ENCODE measurements around the gene SEMA4C.
"Not testable (repeated sequence)": the region's sequence is repeated elsewhere in the genome, so short reads cannot be mapped to it uniquely, and the experiment has no call there.

Gene SEMA4C

GRCh38 chr2:96864343-96865091 lies 5.4 kb downstream of the SEMA4C start:
- FAIRE-seq = no peak

- FAIRE-seq = no peak
Measured at GRCh38 chr2:96863575-96864342, 6.1 kb downstream of the SEMA4C start.

DNA sequence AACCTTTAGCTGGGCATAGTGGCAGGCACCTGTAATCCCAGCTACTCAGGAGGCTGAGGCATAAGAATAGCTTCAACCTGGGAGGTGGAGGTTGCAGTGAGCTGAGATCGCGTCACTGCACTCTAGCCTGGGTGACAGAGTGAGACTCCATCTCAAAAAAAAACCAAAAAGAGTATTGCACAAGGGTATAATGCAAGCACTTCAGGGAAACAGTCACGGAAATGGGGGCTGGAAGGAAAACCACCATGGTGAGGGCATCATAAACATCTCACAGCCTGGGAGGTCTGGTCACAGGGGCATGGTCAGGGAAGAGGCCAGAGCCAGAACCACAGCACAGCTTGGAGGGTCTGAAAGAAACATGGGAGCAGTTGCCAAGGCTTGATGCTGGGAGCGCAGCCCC lies 6.8 kb downstream of the SEMA4C start:
- not testable (repeated sequence) for FAIRE-seq

- no peak for FAIRE-seq
Measured at GRCh38 chr2:96861074-96861473, 8.8 kb downstream of the SEMA4C start.

DNA sequence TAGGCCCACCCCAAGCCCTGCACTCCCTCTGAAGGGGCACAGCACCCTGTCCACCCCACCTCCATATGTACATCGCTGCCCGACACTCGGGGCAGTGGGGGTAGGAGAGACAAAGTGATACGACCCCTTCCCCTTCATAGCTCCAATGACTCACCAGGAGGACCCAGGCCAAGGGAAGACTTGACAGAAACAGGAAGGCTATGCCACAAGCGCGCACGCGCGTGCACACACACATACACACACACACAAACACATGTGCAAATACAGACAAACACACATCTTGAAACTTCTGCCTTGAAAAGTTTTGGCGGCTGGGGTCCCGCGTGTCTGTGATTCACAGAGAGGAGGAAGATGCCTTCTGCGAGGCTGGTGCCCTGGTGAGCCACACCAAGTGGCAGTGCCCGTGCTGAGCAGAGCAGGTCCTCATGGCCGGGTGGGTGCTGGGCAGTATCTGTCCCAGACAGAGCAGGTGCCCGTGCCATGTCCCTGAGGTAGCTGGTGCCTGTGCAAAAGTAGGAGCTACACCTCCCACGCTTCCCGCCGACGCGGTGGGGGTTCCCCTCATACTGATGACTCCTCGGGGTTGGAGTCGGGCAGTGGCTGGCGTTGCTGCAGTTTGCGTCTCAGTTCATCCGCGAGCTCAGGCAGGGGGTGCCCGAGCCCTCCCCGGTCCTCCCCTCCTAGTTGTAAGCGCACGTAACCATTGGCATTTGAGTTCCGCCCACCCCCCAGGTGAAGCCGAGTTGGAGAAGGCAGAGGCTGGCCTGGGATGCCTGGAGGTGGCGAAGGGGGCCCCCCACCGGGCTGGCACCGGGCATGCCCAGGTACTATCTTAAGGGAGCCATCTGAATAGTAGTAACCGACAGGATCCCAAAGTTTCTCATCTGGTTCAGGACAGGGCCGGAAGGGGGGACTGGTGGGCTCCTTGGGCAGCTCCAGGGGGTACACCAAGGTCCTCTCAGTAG lies 9.5 kb downstream of the SEMA4C start:
- no peak for FAIRE-seq

- no peak for FAIRE-seq
Measured at GRCh38 chr2:96859681-96860064, 10.2 kb downstream of the SEMA4C start.

DNA sequence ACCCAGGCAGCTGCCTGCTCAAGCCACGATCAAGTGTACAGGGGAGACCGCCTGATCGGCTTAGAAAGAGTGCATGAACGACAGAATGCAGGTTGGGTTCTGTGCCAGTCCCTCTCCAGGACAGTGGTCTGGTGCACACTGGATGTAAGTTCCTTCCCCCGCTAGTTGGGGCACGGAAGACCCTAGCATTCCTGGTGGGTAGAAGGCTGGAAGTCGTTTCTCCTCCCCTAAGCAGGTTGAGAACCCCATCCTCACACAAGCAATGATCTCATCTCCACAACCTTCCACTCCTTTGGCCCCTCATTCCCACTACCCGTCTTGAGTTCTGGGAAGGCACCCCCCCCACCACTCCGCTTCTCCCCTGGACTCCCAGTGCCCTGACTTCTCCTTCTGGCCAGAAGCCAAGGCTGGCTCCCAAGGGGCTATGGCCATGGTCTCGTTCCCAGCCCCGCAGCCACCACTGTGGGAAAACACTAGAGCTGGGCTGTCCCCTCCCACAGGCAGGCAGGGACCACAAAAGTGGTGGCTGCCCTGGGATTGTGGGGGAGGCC lies 10.7 kb downstream of the SEMA4C start:
- no peak for FAIRE-seq

DNA sequence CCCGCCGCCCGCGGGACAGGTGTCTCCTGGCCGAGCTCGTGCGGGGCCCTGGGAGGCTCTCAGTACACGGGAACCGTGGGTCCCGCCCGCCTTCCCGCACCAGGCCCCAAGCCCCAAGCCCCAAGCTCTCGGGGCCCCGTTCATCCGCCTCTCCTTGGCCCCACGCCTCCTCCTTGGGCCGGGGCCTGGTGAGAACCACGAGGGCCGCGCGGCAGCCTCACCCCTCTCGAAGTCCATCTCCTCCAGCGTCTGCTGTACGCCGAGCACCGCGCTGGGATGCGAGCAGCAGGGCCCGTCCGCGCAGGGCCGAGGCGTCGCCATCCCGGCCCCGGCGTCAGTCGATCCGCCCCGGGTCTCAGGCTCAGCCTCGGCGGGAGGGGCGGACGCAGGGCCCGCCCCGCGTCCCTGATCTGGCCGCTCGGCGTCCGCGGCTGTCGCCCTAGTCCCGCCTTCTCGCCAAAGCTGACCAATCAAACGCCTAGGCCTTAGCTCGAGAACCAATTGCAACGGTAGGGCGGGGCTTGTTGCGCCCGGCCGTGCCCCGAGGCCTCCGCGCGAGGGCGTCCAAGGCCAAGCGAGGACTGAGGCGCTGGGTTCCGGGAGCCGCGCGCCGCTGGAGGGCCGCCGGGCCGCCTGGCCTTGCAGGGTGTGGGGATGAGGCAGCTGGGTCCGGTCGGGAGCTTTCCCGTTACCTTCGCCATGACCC lies 12.1 kb downstream of the SEMA4C start, which contains the start of gene ANKRD39:
ANKRD39 (minus strand) TSS at position 350 of the 706 bp plus-strand sequence; CDS start at position 321, 29 bp downstream.
- peak; percentile 13 for FAIRE-seq

GRCh38 chr2:96856776-96857666 lies 12.9 kb downstream of the SEMA4C start:
- FAIRE-seq = no peak

DNA sequence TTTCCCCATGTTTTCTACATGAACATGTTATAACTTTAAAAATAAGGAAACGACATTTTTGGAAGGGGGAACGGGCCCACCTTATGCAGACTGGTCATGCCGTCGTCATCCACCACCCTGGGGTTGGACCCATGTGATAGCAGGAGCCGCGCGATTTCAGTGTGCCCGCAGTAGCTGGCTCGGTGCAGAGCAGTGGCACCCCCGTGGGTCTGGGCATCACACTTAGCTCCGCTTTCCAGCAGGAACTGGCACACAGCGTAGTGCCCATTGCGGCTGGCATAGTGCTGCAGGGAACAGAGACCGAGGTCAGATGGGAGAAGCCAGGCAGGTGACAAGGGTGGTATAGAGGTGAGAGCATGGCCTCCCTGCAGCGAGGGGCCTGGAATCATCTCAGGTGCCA lies 16.6 kb downstream of the SEMA4C start:
- no peak for FAIRE-seq

GRCh38 chr2:96852667-96853066 lies 17.2 kb downstream of the SEMA4C start:
- FAIRE-seq = no peak

DNA sequence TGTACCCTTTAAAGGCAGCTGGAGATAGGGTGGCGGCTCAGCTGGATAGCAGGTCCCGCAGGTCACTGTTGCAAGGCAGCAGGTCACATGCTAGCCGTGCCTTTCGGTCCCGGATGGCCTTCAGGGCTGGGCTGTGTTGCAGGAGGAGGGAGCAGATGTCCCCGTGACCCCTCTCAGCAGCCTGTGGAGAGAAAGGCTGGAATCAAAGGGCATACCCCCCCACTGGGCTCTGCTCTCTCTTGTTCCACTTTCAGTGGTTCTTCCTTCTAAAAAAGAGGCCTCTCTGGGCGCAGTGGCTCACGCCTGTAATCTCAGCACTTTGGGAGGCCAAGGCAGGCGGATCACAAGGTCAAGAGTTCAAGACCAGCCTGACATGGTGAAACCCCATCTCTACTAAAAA lies 21.6 kb downstream of the SEMA4C start:
- no peak for FAIRE-seq

DNA sequence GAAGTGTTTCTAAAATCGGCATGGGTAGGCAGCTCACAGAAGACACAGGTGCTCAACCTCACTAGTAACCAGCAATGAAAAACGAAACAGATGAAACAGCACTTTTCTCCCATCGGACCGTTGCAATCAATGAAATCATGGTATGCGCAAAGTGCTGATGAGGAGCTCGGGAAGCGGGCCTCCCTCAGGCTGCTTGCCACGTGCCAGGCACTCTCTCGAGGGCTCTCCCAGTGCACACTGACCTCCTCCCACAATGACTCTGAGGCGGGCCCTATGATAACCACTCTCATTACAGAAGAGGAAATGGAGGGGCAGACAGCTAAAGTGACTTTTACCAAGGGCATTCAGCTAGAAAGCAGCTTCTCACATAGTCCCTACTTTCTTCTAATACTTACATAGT lies 22.3 kb downstream of the SEMA4C start:
- FAIRE-seq = no peak

- no peak for FAIRE-seq
Measured at GRCh38 chr2:96846825-96847224, 23.1 kb downstream of the SEMA4C start.

DNA sequence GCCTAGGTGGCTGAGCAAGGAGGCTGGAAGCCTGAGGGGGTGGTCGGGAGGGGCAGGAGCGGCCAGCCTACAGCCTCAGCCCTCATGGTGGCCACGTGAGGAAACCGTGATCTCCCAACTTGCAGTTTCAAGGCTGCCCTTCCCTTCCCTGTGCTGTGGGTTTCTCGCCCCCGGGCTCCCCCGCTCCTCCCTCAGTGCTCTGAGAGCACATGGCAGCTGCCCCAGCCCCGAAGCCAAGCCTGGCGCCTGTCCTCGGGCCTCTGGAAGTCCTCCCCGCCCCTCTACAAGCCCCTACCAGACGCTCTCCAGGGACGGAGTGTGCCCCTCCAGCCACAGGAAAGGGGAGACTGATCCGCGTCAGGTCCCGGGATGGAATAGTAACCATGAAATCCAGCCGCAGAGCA lies 25.5 kb downstream of the SEMA4C start:
- no peak for FAIRE-seq

GRCh38 chr2:96843538-96844268 lies 26.2 kb downstream of the SEMA4C start, which contains the start of gene ANKRD23:
Gene ANKRD23, minus strand, starts transcription at chr2:96844021. Its CDS starts 29 bp downstream, at chr2:96843992.
- FAIRE-seq = no peak

- no peak for FAIRE-seq
Measured at GRCh38 chr2:96842600-96842999, 27.3 kb downstream of the SEMA4C start.

DNA sequence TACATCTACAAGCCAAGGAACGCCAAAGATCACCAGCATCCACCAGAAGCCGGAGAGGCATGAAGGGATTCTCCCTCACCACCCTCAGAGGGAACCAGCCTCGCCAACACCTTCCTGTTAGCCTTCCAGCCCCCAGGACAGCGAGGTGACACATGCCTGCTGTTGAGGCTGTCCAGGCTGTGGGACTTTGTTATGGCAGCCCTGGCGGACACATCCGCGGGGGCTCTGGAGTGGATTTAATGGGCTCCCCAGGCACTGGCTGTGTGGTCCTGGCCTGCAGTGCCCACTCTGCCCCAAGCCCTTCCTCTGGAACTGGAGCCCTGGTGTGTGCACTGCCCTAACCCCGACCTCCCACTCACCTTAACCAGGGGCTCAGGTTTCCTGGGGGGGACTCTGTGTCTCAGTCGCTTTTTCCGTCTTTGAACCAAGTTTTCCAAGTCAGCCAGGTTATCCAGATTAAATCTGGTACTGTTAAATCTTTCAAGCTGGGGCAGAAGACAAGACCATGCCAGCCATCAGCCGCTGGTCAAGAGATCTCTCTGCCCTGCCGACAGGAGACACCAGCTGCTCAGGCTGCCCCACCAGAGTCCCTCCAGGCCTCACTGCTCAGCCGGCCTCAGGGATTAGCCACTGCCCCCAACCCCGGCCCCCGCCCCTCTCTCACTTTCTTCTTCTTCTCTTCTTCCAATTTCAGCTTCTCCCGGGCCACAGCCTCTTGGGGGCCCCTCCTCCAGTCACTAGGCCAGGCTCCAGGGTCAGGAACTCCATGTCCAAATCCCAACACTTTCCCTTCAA lies 28.0 kb downstream of the SEMA4C start:
- no peak for FAIRE-seq
